Inferior parietal cortex (tissue), 1 donor: ENCODE data around the gene MYH6.
"Not testable (repeated sequence)": the region's sequence is repeated elsewhere in the genome, so short reads cannot be mapped to it uniquely, and the experiment has no call there.

ENCODE experiments used
- DNase-seq: peaks from one replicate; pipeline ENCODE4 v3.0.0-alpha.2; 2016; ENCODE audit errors: extremely low spot score

Gene MYH6

DNA sequence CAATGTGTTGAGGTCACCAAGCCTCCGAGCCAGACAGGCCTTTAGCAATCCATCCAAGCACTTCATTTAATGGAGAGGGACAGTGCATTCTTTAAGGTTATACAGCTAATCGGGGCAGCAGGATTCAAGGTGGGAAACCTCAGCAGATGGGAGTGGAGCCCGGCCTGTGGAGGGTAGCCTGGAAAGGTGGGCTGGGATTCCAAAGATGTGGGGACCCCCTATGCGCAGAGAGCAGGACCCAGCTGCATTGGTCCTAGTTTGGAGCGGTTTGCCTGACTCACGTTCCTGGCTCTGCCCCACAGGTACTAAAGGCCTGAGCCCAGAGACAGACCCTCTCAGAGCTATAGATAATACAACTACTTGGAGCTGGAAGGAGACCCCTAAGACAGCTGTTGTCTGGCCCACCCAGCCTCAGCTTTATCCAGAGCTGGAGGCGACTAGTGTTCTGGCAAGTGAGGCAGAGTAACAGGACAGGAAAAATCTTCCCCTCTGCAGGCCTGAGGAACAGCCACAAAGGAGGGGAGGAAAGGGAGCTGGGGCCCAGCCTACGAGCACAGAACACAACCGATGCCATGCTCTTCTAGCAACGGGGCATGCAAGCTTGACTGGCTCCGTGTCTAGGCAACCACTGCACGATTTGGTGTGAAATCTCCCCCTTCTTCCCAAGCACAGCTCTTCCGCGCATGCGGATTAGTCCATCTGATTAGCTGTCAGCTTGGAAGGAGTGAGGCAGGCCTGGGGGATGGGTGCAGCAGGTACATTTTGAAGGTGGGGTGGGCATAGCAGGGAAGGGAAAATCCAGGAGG is 28.5 kb upstream of the MYH6 start:
- DNase-seq, result peak; percentile 60

DNA sequence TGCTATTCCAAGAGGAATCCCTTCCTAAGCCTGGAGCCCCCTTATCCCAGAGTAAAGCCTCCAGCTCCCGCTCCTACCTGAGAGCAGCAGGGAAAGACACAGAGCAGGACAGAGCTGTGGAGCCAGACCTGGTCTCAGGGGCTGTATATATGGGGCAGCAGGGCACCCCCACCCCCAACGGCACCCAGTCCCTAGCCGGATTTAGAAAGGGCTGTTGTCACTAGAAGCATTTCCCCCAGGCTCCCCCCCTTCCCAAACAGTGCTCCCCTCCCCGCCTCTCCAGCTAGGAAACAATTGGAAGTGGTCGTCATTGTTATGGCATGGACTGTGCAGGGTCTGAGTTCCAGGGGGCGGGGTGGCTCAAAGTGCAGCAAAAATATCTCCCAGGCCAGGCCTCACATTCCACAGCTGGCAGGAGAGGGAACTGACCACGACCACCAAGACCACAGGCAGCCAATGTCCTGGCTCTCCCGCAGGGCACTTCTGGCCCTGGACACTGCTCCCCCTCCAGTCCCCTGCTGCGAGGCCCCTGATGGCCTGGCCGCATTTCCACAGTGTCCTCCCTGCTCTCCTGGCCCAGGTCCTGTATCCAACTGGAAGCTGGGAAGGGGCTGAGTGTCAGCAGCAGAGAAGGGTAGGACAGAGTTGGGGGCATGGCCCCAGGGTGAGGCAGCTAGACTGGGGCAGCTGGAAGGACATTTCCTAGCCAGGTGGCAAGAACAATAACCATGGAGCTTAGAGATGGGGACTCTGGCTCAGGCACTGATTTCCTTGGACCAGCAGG is 27.7 kb upstream of the MYH6 start, which contains the start of gene MYH7:
MYH7 (minus strand) TSS at position 118 of the 784 bp plus-strand sequence. CDS start 1,928 bp downstream, outside the sequence.
- no peak for DNase-seq

DNA sequence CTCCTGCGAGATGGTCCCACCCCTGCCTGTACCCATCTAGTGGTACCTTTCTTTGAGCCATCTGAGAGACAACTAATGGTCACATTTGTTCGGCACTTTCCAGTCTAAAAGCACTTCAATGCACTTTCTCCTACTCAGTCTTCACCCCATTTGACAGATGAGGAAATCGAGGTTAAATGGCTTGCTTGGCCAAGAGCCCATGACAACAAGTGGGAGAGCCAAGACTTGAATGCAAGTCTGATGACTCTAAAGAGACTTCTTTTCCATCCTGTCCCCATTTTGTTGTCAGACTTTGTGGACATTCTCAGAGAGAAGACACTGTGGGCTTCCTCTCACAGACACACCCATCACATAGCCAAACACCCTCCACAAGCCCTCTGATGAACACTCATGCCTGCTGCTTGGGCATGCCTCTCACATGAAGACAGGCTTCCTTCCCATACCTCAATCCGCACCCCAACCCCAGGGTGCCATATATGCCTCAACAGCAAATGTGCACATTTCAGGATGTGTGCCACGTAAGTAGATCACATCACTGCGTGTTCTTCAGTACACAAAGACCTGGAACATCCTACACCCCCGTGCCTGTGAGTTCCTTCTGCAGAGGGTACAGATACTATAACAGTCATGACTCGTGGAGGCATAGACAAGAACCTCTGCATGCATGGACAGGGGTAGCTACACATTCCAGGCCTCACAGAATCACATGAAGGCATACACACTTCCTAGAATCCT is 26.6 kb upstream of the MYH6 start:
- DNase-seq, result peak; percentile 22

DNA sequence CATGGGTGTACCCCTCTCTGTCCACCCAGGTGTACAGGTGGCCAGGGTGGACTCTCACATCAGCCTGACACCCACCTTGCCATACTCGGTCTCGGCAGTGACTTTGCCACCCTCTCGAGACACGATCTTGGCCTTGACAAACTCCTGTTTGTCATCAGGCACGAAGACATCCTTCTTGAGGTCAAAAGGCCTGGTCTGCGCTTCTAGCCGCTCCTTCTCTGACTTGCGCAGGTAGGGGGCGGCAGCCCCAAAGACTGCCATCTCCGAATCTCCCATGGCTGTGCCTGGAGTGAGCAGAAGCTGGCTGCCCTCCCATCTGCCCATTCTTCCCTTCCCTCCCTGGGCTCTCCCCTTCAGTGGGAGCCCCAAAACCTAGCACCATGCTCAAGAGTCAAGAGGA is 25.4 kb upstream of the MYH6 start:
- DNase-seq, result no peak

DNA sequence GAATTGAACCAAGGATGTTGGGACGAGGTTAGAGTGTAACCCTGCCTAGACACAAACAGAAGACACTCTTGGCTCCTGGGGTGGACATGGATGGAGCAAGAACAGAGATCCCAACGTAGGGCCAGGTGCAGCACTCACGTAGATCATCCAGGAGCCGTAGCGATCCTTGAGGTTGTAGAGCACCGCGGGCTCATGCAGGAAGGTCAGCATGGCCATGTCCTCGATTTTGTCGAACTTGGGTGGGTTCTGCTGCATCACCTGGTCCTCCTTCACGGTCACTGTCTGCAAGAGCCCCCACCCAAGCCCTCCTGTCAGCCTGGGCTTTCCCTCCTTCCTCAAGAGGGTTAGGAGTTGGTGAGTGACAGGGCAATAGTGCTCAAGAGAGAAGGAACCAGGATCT is 24.9 kb upstream of the MYH6 start:
- DNase-seq, result no peak

DNA sequence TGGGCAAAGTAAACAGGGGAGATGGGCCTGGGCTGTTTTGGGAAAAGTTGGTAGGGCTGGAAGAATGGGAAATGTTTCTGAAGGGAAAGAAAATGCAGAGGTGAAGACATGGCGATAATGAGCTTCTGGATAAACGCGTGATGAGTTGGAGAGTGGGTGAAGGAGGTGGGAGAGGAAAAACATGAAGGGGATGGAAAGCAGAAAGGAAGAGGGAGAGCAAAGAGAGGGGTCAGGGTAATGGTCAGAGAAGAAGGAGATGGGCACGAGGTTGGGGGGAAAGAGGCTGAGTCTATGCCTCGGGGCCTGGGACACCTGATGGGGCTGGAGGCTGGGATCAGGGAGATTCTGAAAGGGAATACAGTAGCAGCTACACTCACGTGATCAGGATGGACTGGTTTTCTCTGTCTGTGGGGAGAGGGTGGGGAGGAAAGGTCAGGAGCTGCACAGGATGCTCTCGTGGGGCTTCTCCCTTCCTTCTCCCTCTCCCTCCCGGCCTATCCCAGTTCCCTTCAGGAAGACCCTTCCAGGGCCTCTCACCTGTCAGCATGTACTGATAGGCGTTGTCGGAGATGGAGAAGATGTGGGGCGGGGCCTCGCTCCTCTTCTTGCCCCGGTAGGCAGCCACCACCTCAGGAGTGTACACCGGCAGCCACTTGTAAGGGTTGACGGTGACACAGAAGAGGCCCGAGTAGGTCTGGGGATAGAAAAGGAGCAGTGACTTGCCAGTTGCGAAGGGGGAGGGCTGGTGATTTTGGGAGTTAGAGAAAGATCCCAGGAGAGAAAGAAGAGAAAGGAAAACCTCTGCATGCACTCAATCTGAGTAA is 24.2 kb upstream of the MYH6 start:
- DNase-seq, result no peak

DNA sequence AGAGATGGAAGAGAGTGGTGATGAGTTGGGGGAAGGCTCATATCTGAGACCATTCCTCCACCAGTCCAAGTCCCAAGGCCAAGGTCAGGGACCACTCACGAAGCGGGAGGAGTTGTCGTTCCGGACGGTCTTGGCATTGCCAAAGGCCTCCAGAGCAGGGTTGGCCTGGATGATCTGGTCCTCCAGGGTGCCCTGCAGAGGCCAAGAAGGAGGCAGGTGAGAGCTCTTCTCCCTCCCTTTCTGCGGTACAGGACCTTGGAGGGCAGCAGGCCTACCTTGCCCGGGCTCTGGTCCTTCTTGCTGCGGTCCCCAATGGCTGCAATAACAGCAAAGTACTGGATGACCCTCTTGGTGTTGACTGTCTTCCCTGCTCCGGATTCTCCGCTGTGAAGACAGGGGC is 23.4 kb upstream of the MYH6 start:
- no peak for DNase-seq

DNA sequence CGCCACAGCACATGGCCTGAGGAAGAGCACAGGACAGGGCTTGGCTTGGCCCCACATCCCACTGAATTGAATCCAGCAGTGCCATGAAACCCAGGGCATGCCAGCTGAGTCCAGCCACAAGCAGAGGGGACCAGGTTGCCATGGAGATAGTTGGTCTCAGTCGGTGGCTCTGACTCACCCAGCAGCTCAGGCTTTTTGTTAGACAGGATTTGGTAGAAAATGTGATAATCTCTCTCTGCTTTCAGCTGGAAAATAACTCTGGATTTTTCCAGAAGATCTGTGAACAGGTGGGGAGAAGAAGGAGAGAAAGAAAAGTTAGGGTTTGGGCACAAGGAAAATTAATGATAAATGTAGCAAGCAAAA is 22.6 kb upstream of the MYH6 start:
- peak; percentile 62 for DNase-seq

DNA sequence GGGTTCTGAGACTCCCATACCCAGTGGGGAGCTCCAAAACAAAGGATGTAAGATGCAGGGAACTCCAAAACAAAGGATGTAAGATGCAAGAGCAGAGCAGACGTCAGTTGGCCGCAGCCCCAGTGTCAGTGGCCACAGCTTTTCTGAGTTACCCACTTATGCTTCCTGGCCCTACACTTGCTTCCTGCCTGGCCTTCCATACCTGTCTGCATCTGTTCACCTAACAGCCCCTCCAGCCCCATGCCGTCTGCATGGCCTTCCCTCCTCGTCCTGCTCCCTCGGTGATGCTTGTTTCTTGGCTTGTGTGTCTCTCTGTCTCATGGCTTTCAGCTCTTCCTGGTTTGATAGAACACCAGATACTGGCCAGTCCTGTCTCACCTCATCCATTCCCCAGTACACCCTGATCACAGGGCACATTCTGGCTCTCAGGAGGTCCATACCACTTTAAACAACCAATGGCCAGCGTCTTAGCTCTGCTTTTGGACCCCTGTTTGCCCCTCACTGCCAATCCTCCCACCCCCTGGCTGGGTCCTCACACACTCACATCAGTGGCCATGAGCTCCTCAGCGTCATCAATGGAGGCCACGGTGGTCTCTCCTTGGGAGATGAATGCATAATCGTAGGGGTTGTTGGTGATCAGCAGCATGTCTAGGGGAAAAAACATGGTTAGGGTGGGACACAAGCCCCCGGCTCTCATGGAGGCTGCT is 22.1 kb upstream of the MYH6 start:
- no peak for DNase-seq

DNA sequence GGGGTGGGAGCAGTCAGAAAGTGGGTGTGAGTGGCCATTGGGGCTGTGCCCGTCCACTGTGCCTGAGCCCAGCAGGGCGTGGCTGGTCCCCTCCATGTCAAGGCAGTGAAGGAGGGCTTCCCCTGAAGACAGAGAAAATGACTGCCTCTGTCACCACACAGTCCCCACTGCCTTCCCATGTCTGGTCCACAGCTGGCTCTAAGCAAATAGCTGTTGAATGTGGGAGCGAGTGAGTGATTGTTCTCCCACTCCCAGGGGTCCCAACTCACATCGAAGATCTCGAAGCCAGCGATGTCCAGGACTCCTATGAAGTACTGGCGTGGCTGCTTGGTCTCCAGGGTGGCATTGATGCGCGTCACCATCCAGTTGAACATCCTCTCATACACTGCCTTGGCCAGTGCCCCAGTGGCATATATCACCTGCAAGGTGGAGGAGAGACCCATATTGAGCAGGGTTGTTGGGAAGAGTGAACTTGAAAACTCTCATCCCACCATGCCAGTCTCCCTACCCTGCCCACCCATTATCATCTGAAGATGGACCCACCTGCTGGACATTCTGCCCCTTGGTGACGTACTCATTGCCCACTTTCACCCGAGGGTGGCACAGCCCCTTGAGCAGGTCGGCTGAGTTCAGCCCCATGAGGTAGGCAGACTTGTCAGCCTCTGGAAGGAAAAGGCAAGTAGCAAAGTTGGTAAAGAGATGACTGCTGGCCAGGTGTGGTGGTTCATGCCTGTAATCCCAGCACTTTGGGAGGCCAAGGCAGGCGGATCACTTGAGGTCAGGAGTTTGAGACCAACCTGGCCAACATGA is 20.8 kb upstream of the MYH6 start:
- DNase-seq, result no peak

DNA sequence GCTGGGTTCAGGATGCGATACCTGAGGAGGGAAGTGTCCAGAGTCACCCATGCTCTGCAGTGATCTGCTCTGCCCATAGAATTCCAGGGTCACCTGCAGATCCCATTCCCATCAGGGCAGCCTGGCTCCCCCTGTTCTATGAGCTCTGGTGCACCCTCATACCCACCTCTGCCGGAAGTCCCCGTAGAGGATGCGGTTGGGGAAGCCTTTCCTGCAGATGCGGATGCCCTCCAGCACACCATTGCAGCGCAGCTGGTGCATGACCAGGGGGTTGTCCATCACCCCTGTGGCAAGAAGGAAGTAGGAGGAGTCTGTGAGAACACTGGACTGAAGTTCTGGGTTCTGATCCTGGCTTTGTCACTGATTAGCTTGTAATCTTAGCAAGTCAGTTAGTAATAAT is 17.7 kb upstream of the MYH6 start:
- DNase-seq, result not testable (repeated sequence)

DNA sequence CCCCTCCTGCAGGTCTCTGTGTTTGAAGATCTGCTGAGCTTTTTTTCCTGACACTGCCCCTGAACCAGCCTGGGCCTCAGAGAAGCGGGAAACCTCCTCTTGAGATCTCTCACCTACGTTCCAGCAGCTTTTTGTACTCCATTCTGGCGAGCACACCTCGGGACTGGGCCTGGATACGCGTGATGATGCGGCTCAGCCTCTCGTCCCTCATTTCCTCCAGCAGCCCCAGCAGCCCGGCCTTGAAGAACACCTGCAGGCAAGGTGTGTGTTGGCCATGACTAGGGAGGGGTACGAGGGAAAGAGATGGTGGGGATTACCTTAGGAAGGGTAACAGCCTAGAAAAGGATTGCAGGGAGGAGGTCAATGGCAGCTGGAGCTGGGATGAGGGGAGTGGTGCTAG is 17.1 kb upstream of the MYH6 start:
- DNase-seq, result no peak

DNA sequence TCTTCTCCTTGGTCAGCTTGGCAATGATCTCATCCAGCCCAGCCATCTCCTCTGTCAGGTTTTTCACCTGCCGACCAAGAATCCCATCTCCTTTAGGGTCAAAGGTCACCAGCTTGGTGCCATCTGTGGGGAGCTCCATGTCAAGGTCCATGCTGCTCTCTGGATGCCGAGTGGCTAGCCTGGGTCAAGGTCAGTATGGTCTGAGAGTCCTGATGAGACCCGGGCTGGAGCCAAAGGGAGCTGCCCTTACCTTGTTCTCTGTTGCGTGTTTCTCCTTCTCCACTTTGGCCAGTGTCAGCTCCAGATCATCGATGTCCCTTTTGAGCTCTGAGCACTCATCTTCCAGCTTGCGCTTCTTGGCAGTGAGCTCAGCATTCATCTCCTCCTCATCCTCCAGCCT is 15.6 kb upstream of the MYH6 start:
- DNase-seq, result no peak

DNA sequence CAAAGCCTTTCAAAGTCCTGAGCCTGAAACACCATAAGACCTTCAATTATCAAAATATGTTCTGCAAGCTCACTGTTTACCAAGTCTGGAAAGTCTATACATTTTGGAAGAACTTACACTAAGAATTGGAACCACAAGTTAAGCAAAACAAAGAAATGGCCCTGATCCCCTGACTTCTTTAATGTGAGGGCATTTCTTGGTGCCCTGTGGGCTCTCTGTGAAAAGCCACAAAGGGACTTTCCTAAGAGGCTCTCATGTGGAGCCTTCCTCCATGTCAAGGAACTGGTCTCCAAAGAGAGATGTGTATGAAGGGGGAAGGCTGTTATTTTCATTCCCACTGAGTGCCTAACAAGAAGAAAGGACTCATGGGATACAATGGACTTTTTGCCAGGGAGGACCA is 13.5 kb upstream of the MYH6 start:
- DNase-seq, result no peak

DNA sequence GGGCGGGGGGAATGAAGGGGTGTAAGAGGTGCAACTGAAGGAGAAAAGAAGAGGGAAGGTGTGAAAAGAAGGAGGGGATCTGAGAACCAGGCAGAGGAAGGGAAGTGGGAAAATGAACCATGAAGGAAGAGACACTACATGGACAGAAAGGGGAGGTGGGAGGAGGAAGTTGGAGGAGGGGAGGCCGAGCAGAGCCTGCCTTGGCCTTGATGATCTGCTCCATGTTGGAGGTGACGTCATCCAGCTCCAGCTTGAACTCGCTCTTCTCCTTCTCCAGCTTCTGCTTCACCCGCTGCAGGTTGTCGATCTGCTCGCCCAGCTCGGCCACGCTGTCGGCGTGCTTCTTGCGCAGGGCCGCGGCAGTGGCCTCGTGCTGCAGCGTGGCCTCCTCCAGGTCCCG is 11.6 kb upstream of the MYH6 start:
- DNase-seq, result not testable (repeated sequence)

DNA sequence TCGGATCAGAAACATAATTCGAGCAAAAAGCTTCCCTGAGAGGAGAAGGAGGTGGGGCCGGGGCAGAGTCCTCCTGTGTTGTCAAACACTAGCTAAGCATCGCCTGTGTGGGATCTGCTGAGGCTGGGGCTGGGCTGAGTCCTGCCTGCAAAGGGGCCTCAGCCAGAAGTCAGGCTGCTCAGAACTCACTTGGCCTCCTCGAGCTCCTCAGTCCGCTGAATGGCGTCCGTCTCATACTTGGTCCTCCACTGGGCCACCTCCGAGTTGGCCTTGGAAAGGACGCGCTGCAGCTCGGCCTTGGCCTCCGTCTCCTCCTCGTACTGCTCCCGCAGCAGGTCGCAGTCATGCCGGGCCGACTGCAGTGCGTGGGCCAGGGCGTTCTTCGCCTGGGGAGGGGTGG is 9.9 kb upstream of the MYH6 start:
- DNase-seq, result no peak

DNA sequence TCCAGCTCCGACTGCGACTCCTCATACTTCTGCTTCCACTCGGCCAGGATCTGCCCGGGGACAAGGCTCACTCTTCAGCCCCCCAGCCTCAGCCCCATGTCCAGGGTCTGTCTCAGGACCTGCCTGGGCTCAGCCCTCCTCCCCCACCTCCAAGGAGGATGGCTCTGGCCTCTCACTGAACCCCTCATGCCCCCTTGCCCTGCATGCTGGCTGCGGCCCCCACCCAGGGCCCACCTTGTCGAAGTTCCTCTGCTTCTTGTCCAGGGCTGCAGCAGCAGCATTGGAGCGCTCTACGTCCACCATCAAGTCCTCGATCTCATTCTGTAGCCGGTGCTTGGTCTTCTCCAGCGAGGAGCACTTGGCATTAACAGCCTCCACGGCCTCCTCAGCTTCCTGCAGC is 9.2 kb upstream of the MYH6 start:
- DNase-seq, result not testable (repeated sequence)

DNA sequence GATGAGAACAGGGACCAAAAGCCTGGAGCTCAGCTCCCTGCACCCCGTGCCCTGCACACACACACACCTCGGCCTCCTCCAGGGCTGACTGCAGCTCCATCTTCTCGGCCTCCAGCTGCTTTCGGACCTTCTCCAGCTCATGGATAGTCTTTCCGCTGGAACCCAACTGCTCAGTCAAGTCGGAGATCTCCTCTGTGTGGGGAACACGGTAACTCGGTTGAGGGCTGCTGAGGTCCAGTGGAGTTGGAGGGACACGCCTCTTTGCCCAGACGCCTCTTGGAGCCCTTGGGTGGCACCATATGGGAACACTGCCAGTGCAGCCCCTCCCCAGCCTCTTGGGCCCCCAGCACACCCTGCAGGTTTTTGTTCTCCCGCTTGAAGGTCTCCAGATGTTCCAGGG is 8.7 kb upstream of the MYH6 start:
- DNase-seq, result no peak

DNA sequence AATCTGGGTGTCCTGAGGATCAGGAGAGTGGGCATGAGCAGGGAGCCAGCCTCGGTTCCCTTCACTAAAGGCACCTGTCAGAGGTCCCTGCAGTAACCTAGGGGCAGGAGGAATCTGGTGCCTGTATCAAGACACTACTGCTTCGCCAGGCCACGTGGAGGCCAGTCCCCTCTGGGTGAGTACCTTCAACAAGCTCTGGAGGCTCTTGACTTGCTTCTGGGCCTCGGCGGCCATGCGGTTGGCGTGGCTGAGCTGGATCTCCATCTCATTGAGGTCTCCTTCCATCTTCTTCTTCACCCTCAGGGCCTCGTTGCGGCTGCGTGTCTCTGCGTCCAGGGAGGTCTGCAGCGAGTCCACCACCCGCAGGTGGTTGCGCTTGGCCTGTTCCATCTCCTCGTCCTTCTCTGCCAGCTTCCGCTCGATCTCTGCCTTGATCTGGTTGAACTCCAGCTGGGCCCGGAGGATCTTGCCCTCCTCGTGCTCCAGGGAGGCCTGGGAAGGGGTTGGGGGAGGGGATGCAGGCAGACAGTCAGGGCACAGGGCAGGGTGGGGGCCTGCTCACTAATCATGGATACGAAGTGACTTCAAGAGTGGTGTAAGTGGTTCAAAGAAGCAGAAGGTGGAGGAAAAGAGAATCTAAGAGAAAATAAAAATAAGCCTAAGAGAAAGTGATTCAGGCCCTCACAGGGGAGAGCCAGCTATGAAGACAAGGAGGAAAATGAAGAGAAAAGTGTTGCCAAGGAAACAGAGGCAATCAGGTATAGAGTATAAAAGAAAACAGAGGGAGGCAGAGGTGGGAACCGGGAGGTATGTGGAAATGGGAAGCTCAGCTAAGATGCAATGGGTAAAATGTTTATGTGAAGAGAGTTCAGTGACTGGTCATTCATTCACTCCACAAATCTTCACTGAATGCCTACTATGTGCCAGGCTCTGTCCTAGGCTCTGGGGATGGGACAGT is 8.0 kb upstream of the MYH6 start:
- no peak for DNase-seq
